Activated naive CD4-positive, alpha-beta T cell treated with anti-CD3 and anti-CD28 coated beads for 36 hours (primary cell): ENCODE data around the gene MBD2. TPM values are rescaled to one million over a fixed set of nuclear protein-coding genes. Genes with fewer than 3 reads are reported as not detected.

Experiments
- CTCF ChIA-PET: fragments of 350-600 bp; sonication (Branson Sonifier 250); formaldehyde crosslinking; loops from one replicate; lab custom pipeline; 2021; ENCODE audit warnings: antibody characterized with exemption; lab: Charles Lee
- DNase-seq: peaks from one replicate; pipeline ENCODE4 v3.0.0-alpha.2; 2020
- H3K27ac Mint-ChIP-seq: one replicate; pipeline ENCODE4 v1.8.0; 2021; ENCODE audit warnings: mild to moderate bottlenecking, mixed read lengths
- H3K27me3 Mint-ChIP-seq: one replicate; pipeline ENCODE4 v1.8.0; 2021; ENCODE audit warnings: low read depth, mixed read lengths
- H3K36me3 Mint-ChIP-seq: one replicate; pipeline ENCODE4 v1.8.0; 2021; ENCODE audit warnings: low read depth, mixed read lengths
- H3K4me1 Mint-ChIP-seq: one replicate; pipeline ENCODE4 v1.8.0; 2021; ENCODE audit warnings: low read depth, mixed read lengths
- H3K4me3 Mint-ChIP-seq: one replicate; pipeline ENCODE4 v1.8.0; 2021; ENCODE audit warnings: mild to moderate bottlenecking, moderate library complexity, mixed read lengths
- H3K9me3 Mint-ChIP-seq: one replicate; pipeline ENCODE4 v1.8.0; 2021; ENCODE audit warnings: mixed read lengths
- intact Hi-C: fragments of 100-400 bp; cut with micrococcal nuclease; formaldehyde crosslinking; loops from one replicate; pipeline ENCODE4 v1.15.1; 2023
- total RNA-seq, 2 experiments: library from RNA; stranded (reverse); gene quantifications; one replicate each; pipeline ENCODE4 v1.2.3, GENCODE V29; 2021

Gene MBD2
- total RNA-seq, 2 experiments from 2014 or later: 102 to 103 TPM

DNA sequence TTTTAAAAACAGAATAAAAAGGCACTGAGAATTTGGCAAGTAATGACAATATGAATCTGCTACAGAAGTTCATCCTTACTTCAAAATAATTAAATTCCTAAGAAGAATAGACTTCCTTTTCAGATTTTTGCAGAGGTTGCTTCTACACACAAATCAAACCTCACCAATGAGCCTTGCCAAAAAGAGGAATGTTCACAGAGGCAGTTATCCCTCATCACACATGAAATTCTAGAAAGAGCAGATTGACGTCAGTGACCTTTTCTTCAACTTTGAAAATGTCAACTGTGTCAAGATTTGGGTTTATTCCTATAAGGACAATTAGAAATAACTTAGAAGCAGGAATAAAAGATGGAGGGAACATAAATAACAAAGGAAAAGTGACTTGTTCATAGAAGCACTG is 64.6 kb downstream of the MBD2 start:
- Mint-ChIP-seq H3K4me3 (no peak overlapping the region), H3K27me3 (no peaks in the 10 kb centered on the region), H3K36me3 (peaks cover 60% of the 10 kb centered on the region), H3K27ac (no peak overlapping the region), H3K9me3 (no peaks in the 10 kb centered on the region), H3K4me1 (peaks cover 21% of the 10 kb centered on the region)
- CTCF ChIA-PET: no interaction called here
- no peak for DNase-seq
- intact Hi-C loops: no loop called here

- H3K36me3 Mint-ChIP-seq: peaks cover 58% of the 10 kb centered on the region
- intact Hi-C loops: no loop called here
- H3K4me1 Mint-ChIP-seq: peaks cover 9% of the 10 kb centered on the region
- CTCF ChIA-PET: no interaction called here
- no peaks in the 10 kb centered on the region for H3K27me3 Mint-ChIP-seq
- no peaks in the 10 kb centered on the region for H3K9me3 Mint-ChIP-seq
- no peak for DNase-seq
- no peak overlapping the region for H3K4me3 Mint-ChIP-seq
- H3K27ac Mint-ChIP-seq: no peak overlapping the region
These were observed 66.7 kb downstream of the MBD2 start for GRCh38 chr18:54157646-54158385.

GRCh38 chr18:54155412-54155811 is 69.1 kb downstream of the MBD2 start:
- H3K4me3 Mint-ChIP-seq: no peak overlapping the region
- H3K9me3 Mint-ChIP-seq: no peaks in the 10 kb centered on the region
- DNase-seq: no peak
- H3K36me3 Mint-ChIP-seq: peaks cover 55% of the 10 kb centered on the region
- intact Hi-C loops: no loop called here
- no peak overlapping the region for H3K27ac Mint-ChIP-seq
- no peaks in the 10 kb centered on the region for H3K27me3 Mint-ChIP-seq
- peaks cover 8% of the 10 kb centered on the region for H3K4me1 Mint-ChIP-seq
- CTCF ChIA-PET: no interaction called here

DNA sequence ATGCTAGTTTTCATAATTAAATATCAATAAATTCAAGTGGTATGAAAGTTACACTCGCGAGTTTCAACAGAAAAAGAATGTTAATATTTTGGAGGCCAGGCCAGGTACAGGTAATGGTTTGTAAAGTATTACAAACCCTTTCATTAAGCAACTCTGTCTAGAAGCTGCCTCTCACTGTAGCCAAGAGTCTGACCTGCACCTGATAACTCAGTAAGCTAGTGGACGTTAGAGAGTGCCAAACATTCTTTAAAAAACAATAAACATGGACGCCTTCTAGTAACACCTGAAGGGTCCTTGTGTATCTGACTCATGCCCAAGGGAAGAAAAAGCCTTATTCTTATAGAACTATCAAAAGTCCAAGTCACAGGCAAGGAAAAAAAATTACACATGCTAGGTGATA is 70.2 kb downstream of the MBD2 start:
- peaks cover 18% of the 10 kb centered on the region for H3K4me1 Mint-ChIP-seq
- H3K4me3 Mint-ChIP-seq: no peak overlapping the region
- H3K36me3 Mint-ChIP-seq: peaks cover 47% of the 10 kb centered on the region
- no peaks in the 10 kb centered on the region for H3K9me3 Mint-ChIP-seq
- H3K27me3 Mint-ChIP-seq: no peaks in the 10 kb centered on the region
- intact Hi-C loops: no loop called here
- CTCF ChIA-PET: no interaction called here
- no peak for DNase-seq
- H3K27ac Mint-ChIP-seq: no peak overlapping the region

DNA sequence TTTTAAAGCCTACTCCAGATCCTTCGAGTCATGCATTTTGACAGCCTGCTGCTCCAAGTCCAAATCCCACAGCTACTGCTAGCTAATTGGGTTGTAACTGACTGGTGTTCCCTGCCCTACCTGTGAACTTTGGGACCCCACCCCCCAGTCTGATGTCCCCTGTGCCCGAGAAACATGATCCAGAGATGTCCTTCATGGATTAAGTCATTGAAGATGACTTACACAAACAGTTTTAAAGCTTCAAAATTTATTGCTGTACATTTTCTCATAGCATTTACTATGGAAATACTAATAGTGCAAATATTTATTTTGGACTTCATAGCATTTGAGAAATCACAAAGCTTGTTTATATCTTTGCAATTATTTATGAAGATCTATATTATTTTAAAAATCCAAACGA is 73.1 kb downstream of the MBD2 start:
- peaks cover 45% of the 10 kb centered on the region for H3K4me1 Mint-ChIP-seq
- CTCF ChIA-PET: interaction anchor here (1.2 to 1.9 kb wide), 3 partner anchors 30 to 119 kb away, joined by 3 to 9 read pairs (median 3); partner anchors contain the start of gene POLI

GRCh38 chr18:54150226-54150625 is 74.2 kb downstream of the MBD2 start:
- Mint-ChIP-seq H3K36me3 (peaks cover 26% of the 10 kb centered on the region), H3K4me3 (no peak overlapping the region), H3K9me3 (no peaks in the 10 kb centered on the region), H3K27me3 (no peaks in the 10 kb centered on the region), H3K27ac (peak overlapping the region; percentile 73), H3K4me1 (peaks cover 45% of the 10 kb centered on the region)
- CTCF ChIA-PET: interaction anchor here (1.0 to 1.6 kb wide), 2 partner anchors 12 to 33 kb away, joined by 3 read pairs; no protein-coding TSS in a partner anchor
- peak; percentile 13 for DNase-seq
- intact Hi-C loops: no loop called here

More for the DNA sequence above, 73.1 kb downstream of the MBD2 start:
- H3K27ac Mint-ChIP-seq: peak overlapping the region; percentile 56
- no peaks in the 10 kb centered on the region for H3K9me3 Mint-ChIP-seq
- no peak overlapping the region for H3K4me3 Mint-ChIP-seq
- DNase-seq: no peak
- intact Hi-C loops: no loop called here
- peaks cover 28% of the 10 kb centered on the region for H3K36me3 Mint-ChIP-seq
- H3K27me3 Mint-ChIP-seq: no peaks in the 10 kb centered on the region

DNA sequence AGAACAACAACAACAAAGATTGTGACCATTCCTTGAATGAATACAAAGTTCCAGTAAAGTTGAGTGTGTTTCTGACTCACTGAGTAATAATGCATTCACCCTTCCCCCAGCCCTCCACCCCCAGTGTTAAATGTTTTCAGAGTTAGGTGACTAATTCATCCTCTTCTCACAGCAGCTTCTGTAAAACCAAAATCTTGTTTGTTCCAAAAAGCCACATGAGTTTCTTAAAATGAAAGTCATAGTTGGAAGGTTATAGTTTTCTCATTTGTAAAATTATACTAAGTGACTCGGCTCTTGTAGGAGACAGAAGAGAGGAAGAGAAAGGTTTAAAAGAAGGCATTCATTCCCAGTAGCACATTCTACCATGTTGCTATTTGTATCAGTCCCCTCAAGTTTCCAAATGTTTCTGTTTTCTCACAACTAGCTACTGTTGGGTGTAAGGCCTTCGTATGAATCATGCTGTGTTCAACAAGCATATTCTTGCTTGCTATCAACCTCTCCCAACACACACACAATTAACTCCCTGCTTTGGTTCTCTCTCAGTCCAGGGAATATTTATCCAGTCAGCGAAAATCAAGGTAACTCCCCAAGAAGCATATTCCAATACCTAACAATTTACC is 75.3 kb downstream of the MBD2 start:
- H3K4me1 Mint-ChIP-seq: peaks cover 45% of the 10 kb centered on the region
- peak; percentile 92 for DNase-seq
- H3K27me3 Mint-ChIP-seq: no peaks in the 10 kb centered on the region
- intact Hi-C loops: loop anchor here (1.0 to 5.0 kb wide), 10 partner anchors 14 to 1963 kb away; partner anchors contain the start of gene POLI
- no peaks in the 10 kb centered on the region for H3K9me3 Mint-ChIP-seq
- H3K36me3 Mint-ChIP-seq: peaks cover 20% of the 10 kb centered on the region
- H3K4me3 Mint-ChIP-seq: peak overlapping the region; percentile 35
- CTCF ChIA-PET: interaction anchor here (0.6 to 1.0 kb wide), 2 partner anchors 13 to 72 kb away, joined by 3 read pairs; no protein-coding TSS in a partner anchor
- H3K27ac Mint-ChIP-seq: peak overlapping the region; percentile 97

DNA sequence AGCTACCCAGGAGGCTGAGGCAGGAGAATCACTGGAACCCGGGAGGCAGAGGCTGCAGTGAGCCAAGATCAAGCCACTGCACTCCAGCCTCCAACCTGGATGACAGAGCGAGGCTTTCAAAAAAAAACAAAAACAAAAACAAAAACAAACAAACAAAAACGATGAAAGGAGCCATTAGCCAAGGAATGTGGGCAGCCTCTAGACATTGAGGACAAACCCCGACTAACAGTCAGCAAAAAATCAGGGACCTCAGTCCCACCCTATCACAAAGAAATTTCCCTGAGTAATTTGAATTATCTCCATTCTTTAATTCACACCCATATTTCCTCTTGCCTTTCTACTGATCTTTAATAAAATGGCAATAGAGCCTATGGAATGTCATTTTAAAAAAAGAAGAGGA is 75.8 kb downstream of the MBD2 start:
- Mint-ChIP-seq H3K27me3 (no peaks in the 10 kb centered on the region), H3K27ac (peak overlapping the region; percentile 97), H3K36me3 (peaks cover 20% of the 10 kb centered on the region), H3K4me3 (no peak overlapping the region), H3K9me3 (peaks cover under 1% of the 10 kb centered on the region), H3K4me1 (peaks cover 45% of the 10 kb centered on the region)
- CTCF ChIA-PET: no interaction called here
- intact Hi-C loops: loop anchor here (1.0 to 5.0 kb wide), 10 partner anchors 15 to 1964 kb away; partner anchors contain the start of gene POLI
- no peak for DNase-seq

- peaks cover 22% of the 10 kb centered on the region for H3K36me3 Mint-ChIP-seq
- peaks cover 5% of the 10 kb centered on the region for H3K9me3 Mint-ChIP-seq
- no peaks in the 10 kb centered on the region for H3K27me3 Mint-ChIP-seq
- CTCF ChIA-PET: interaction anchor here (0.7 to 1.6 kb wide), 4 partner anchors 28 to 123 kb away, joined by 3 to 9 read pairs (median 4); no protein-coding TSS in a partner anchor
- no peak overlapping the region for H3K4me3 Mint-ChIP-seq
- intact Hi-C loops: loop anchor here (5.0 kb wide), 2 partner anchors 564 to 1964 kb away; no protein-coding TSS in a partner anchor
- H3K4me1 Mint-ChIP-seq: peaks cover 45% of the 10 kb centered on the region
- H3K27ac Mint-ChIP-seq: peak overlapping the region; percentile 97
- no peak for DNase-seq
These were observed 76.3 kb downstream of the MBD2 start for GRCh38 chr18:54148151-54148550.

DNA sequence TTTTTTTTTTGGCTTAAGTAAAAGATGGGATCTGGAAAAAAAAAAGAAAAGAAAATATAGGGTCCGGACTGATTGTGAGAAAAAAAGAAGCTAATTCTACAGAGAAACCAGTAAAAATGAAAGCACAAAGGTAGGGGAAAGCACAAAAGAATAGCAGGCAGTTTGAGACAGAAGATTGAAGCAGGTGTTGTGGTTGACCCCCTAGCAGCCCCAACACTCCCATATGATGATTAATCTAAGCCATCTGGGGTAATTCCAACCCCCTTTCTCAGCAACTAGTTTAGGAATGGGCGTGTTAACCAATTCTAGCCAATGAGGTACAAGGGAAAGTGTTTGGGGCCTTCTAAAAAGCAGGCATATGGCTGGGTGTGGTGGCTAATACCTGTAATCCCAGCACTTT is 77.0 kb downstream of the MBD2 start:
- intact Hi-C loops: loop anchor here (1.0 to 5.0 kb wide), 4 partner anchors 61 to 1965 kb away; partner anchors contain the start of genes C18orf54 and STARD6
- Mint-ChIP-seq H3K4me1 (peaks cover 49% of the 10 kb centered on the region), H3K27me3 (no peaks in the 10 kb centered on the region), H3K27ac (peak overlapping the region; percentile 97), H3K4me3 (no peak overlapping the region), H3K9me3 (peaks cover 6% of the 10 kb centered on the region), H3K36me3 (peaks cover 17% of the 10 kb centered on the region)
- DNase-seq: peak; percentile 73
- CTCF ChIA-PET: interaction anchor here (0.6 to 1.6 kb wide), 4 partner anchors 28 to 123 kb away, joined by 3 to 9 read pairs (median 4); no protein-coding TSS in a partner anchor

DNA sequence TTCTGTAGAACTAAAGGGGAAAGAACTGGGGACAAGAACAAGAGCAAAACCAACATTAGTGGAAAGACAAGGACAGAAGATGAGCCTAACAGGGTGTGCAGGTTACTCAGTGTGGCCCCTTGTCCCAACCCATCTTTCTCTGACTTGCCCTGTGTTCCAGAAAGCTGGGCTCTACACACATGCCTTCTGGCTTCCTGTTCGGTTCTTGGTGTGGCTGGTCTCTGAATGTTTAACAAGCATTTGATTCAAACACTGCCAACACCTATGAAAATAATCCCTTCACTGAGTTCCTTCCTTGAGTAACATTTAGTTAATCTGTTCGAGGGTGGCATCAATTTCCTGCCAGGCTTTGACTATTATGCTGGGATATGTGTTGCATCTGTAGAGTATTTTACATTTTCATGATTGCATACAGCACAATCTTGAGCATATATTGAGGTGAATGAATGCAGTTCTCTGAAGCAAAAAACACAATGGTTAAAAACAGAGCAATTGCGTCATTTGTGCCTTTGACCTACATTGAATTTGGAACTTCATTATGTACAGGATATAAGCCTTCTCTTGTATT is 83.3 kb downstream of the MBD2 start:
- peaks cover 19% of the 10 kb centered on the region for H3K9me3 Mint-ChIP-seq
- H3K4me3 Mint-ChIP-seq: no peak overlapping the region
- no peak for DNase-seq
- CTCF ChIA-PET: no interaction called here
- intact Hi-C loops: no loop called here
- peaks cover 15% of the 10 kb centered on the region for H3K36me3 Mint-ChIP-seq
- no peaks in the 10 kb centered on the region for H3K27me3 Mint-ChIP-seq
- H3K27ac Mint-ChIP-seq: no peak overlapping the region
- H3K4me1 Mint-ChIP-seq: peaks cover 13% of the 10 kb centered on the region

DNA sequence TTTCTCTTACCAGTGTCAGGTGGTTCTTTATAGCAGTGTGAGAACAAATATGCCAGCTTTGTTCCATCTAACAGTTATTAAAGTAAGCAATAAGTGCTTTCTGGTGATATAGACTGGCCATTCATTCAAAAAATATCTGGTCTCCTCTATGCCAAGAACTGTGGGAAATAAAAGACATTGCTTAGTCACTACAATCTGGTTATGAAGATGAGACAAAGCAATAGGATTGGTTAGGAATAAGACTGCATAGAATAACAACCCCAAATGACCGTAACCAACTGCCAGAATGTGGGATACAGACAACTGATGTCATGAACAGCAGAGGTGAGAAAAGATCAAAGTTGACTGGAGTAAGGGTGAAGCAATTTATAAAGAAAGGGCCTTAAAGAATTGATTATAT is 83.8 kb downstream of the MBD2 start:
- Mint-ChIP-seq H3K4me1 (peaks cover 13% of the 10 kb centered on the region), H3K27ac (no peak overlapping the region), H3K36me3 (peaks cover 15% of the 10 kb centered on the region), H3K4me3 (no peak overlapping the region), H3K27me3 (no peaks in the 10 kb centered on the region), H3K9me3 (peaks cover 19% of the 10 kb centered on the region)
- CTCF ChIA-PET: no interaction called here
- no peak for DNase-seq
- intact Hi-C loops: no loop called here
